Endothelial cell of umbilical vein (primary cell): ENCODE data around the gene RFX6.

Experiments
- CTCF ChIP-seq, 2 donors: IDR thresholded peaks; 1 replicate in 1 of 2; 2 replicates in 1 of 2; pipeline ENCODE4 v1.5.1; 2011; ENCODE audit warnings: low read length in 2 of 2, mild to moderate bottlenecking in 2 of 2, moderate library complexity in 2 of 2, control low read depth in 1 of 2, inconsistent platforms in 1 of 2, low read depth in 1 of 2; ENCODE audit not compliant: insufficient read depth in 1 of 2; ENCODE audit errors: extremely low read depth in 1 of 2
- EZH2 ChIP-seq: IDR thresholded peaks from 2 replicates; pipeline ENCODE4 v1.6.1; 2012; ENCODE audit warnings: borderline replicate concordance, low read depth, mild to moderate bottlenecking, moderate library complexity, low read length, inconsistent platforms; ENCODE audit not compliant: severe bottlenecking
- JUN ChIP-seq: IDR thresholded peaks from 2 replicates; pipeline ENCODE4 v1.6.1; 2011; ENCODE audit warnings: borderline replicate concordance, low read depth; ENCODE audit not compliant: insufficient read length, insufficient read depth
- MYC ChIP-seq: IDR thresholded peaks from one replicate; pipeline ENCODE4 v1.6.1; 2011; ENCODE audit warnings: mild to moderate bottlenecking, low read depth, low read length
- POLR2A ChIP-seq: IDR thresholded peaks from 2 replicates; pipeline ENCODE4 v1.6.1; 2012; ENCODE audit warnings: low read depth, mild to moderate bottlenecking, control low read depth, low read length
- POLR2AphosphoS5 ChIP-seq: IDR thresholded peaks from 2 replicates; pipeline ENCODE4 v1.6.1; 2012; ENCODE audit warnings: low read depth, mild to moderate bottlenecking, control low read depth, low read length, moderate library complexity; ENCODE audit not compliant: insufficient read depth
- TF ChIP-seq, protein P1 (sequence below): IDR thresholded peaks from 2 replicates; pipeline ENCODE4 v1.6.1; 2011; ENCODE audit not compliant: insufficient read depth, insufficient read length

DNA sequence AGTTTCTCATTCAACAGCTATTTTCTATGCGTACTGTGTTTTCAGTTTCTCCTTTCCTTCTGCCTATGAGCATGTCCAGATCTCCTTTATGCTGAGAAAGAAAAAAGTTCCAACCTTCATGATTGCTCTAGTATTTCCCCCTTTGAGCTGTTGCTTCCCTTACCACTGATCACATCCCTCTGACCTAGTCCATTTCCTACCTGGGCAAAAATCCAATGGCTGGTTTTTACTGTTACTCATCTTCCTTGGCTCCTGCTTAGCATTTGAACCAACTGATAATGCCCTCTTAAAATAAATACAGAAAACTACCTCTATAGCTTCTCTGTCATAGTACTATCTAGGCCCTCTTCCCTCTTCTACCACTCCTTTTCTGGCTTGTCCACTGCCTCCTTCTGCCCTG lies 6.0 kb downstream of the RFX6 start:
- TF ChIP-seq, protein P1, sequence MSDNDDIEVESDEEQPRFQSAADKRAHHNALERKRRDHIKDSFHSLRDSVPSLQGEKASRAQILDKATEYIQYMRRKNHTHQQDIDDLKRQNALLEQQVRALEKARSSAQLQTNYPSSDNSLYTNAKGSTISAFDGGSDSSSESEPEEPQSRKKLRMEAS: no peak
- TF ChIP-seq POLR2A (no peak), CTCF (IDR thresholded peaks at IDR 0.05; ENCODE audit: extremely low read depth in 1 of 2, insufficient read depth in 1 of 2, low read depth in 1 of 2, low read length in 2 of 2) (no peak), JUN (no peak), POLR2AphosphoS5 (no peak), EZH2 (no peak), MYC (no peak)
